ENCODE results near the gene LDLRAD4.

DNA sequence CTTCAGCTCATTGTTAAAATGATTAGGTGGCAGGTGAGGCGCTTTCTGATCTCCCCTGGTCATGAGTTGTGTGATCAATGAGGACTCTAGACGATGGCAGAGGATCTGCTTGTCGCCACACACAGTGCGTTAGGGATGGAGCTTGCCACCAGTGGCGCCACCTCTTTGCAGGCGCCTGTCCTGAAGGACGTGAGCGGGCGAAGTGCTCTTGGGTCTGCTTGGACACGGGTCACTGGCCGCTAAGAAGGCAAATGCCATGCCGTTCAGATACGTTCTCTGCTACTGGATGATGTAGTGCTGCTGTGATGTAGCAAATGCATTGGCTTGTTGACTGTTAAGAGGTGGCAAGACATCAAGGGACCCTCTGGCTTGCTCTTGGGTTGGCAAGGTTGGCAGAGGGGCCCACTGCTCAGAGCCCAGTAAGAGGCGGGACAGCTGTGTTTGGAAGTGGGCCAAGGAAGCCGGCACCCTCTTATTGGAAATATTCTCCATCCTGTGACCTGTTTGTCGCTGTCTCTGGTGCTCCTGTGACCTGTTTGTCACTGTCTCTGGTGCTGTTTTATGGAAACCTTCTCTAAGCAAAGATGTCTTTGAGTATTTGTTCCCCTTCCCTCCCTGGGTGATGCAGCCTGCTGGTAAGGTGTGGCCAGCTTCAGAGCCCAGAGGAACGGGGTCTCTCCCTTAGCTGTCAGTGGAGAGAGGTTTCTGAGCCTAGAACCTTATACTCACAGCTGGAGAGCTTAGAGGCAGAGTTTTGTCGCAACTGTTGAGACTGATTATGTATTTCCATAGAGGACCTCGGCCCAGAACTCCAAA, 14.6 kb downstream of the LDLRAD4 start:
- no peak for TF ChIP-seq POLR2AphosphoS5 (IDR thresholded peaks at IDR 0.05; ENCODE audit: low read depth, low read length)
- TF ChIP-seq POLR2A (IDR thresholded peaks at IDR 0.05; ENCODE audit: low read depth, low read length): no peak
- no peak for TF ChIP-seq TAF1 (IDR thresholded peaks at IDR 0.05; ENCODE audit: low read depth, low read length)
- TF ChIP-seq PAX5 (IDR thresholded peaks at IDR 0.05; ENCODE audit: insufficient read depth, low read length, severe bottlenecking): no peak
- TF ChIP-seq SPI1 (IDR thresholded peaks at IDR 0.05; ENCODE audit: low read depth, low read length): no peak

All from GM12891 (cell line).